Measurements from ENCODE around the gene U2AF2.

DNA sequence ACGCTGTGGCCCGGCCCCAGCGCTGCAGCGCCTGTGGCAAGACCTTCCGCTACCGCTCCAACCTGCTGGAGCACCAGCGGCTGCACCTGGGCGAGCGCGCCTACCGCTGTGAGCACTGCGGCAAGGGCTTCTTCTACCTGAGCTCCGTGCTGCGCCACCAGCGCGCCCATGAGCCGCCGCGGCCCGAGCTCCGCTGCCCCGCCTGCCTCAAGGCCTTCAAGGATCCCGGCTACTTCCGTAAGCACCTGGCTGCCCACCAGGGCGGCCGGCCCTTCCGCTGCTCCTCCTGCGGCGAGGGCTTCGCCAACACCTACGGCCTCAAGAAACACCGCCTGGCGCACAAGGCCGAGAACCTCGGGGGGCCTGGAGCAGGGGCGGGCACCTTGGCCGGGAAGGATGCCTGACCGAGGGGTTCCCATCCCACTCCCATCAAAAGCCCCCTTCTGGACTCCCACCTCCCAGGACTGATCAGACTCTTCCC lies 38.4 kb upstream of the U2AF2 start:
- TF ChIP-seq, protein P1, sequence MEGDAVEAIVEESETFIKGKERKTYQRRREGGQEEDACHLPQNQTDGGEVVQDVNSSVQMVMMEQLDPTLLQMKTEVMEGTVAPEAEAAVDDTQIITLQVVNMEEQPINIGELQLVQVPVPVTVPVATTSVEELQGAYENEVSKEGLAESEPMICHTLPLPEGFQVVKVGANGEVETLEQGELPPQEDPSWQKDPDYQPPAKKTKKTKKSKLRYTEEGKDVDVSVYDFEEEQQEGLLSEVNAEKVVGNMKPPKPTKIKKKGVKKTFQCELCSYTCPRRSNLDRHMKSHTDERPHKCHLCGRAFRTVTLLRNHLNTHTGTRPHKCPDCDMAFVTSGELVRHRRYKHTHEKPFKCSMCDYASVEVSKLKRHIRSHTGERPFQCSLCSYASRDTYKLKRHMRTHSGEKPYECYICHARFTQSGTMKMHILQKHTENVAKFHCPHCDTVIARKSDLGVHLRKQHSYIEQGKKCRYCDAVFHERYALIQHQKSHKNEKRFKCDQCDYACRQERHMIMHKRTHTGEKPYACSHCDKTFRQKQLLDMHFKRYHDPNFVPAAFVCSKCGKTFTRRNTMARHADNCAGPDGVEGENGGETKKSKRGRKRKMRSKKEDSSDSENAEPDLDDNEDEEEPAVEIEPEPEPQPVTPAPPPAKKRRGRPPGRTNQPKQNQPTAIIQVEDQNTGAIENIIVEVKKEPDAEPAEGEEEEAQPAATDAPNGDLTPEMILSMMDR (IDR thresholded peaks at IDR 0.05), result no peak
- no peak for TF ChIP-seq POLR2A (IDR thresholded peaks at IDR 0.05; ENCODE audit: low read depth)
